PC-9 (cell line): ENCODE data around the gene TPI1. TPM values are rescaled to one million over a fixed set of nuclear protein-coding genes. Genes with fewer than 3 reads are reported as not detected.
A peak's percentile ranks its signal among the peaks of the same experiment; 100 is the strongest.

Source experiments
- BruUV-seq: library from RNA; stranded (reverse); fragments of 400-500 nt; replicated peaks from 2 replicates; lab custom pipeline; 2021; lab: Mats Ljungman, UMichigan
- CTCF ChIA-PET: fragments of 300-600 bp; sonication (Branson Sonifier 250); formaldehyde crosslinking; loops from one replicate; lab custom pipeline; 2022; ENCODE audit warnings: antibody characterized with exemption; lab: Charles Lee
- POLR2A ChIA-PET: fragments of 300-600 bp; sonication (Branson Sonifier 250); formaldehyde crosslinking; loops from one replicate; lab custom pipeline; 2022; ENCODE audit warnings: antibody characterized with exemption; ENCODE audit not compliant: unreplicated experiment; lab: Charles Lee
- DNase-seq, 2 experiments: peaks; one replicate each; pipeline versions ENCODE4 v3.0.0 to v3.0.0-alpha.2; 2015 to 2022; ENCODE audit warnings: mixed read lengths in 1 of 2
- H2AFZ ChIP-seq: fragments of 200-600 bp; sonication (generic); 2 replicates; pipeline ENCODE4 v1.8.1; 2017; ENCODE audit warnings: antibody characterized with exemption
- H3F3A ChIP-seq: fragments of 200-600 bp; sonication (generic); 2 replicates; pipeline ENCODE4 v1.8.1; 2017; ENCODE audit warnings: antibody characterized with exemption, mild to moderate bottlenecking, low read depth; ENCODE audit not compliant: insufficient read depth
- H3K27ac ChIP-seq: fragments of 200-600 bp; sonication (generic); 2 replicates; pipeline ENCODE4 v1.6.1; 2016; ENCODE audit warnings: mixed run types
- H3K27me3 ChIP-seq: fragments of 200-600 bp; sonication (generic); 2 replicates; pipeline ENCODE4 v1.6.1; 2016; ENCODE audit warnings: low read depth, mixed run types; ENCODE audit not compliant: insufficient read depth
- H3K36me3 ChIP-seq: fragments of 200-600 bp; sonication (generic); 2 replicates; pipeline ENCODE4 v1.6.1; 2016; ENCODE audit warnings: low read depth, mixed run types
- H3K4me1 ChIP-seq: fragments of 200-600 bp; sonication (generic); replicated peaks from 2 replicates; pipeline ENCODE4 v1.6.1; 2016; ENCODE audit warnings: mixed run types; ENCODE audit not compliant: insufficient read depth
- H3K4me2 ChIP-seq: fragments of 200-600 bp; sonication (generic); 2 replicates; pipeline ENCODE4 v1.6.1; 2017; ENCODE audit warnings: mixed run types
- H3K4me3 ChIP-seq: fragments of 200-600 bp; sonication (generic); 2 replicates; pipeline ENCODE4 v1.6.1; 2016; ENCODE audit warnings: mixed run types
- H3K79me2 ChIP-seq: fragments of 200-600 bp; sonication (generic); 2 replicates; pipeline ENCODE4 v1.6.1; 2017; ENCODE audit warnings: low read depth, mixed run types
- H3K9me2 ChIP-seq: fragments of 200-600 bp; sonication (generic); 2 replicates; pipeline ENCODE4 v1.8.1; 2017; ENCODE audit warnings: mild to moderate bottlenecking; ENCODE audit not compliant: insufficient read depth
- H3K9me3 ChIP-seq: fragments of 200-600 bp; sonication (generic); 2 replicates; pipeline ENCODE4 v1.8.1; 2016; ENCODE audit warnings: low read depth; ENCODE audit not compliant: insufficient read depth
- H4K20me1 ChIP-seq: fragments of 200-600 bp; sonication (generic); 2 replicates; pipeline ENCODE4 v1.8.1; 2017; ENCODE audit not compliant: insufficient read depth
- EZH2 ChIP-seq: fragments of 200-600 bp; sonication (generic); IDR thresholded peaks from 2 replicates; pipeline ENCODE4 v1.8.0; 2017; ENCODE audit warnings: antibody characterized with exemption, low read depth
- intact Hi-C: fragments of 100-400 bp; cut with micrococcal nuclease; formaldehyde crosslinking; loops from one replicate; pipeline ENCODE4 v1.10.0; 2022; ENCODE audit not compliant: unreplicated experiment
- total RNA-seq: library from RNA; stranded (reverse); gene quantifications from 2 replicates; pipeline ENCODE4 v1.2.3, GENCODE V29; 2021
- TF ChIP-seq, protein P1 (sequence below): fragments of 200-600 bp; sonication (generic); conservative IDR thresholded peaks from 2 replicates; pipeline ENCODE4 v1.6.1; 2017; ENCODE audit warnings: mixed run types, antibody characterized with exemption, mild to moderate bottlenecking, moderate library complexity

TPI1 gene
- total RNA-seq, 1 experiment from 2014 or later, result 1,199 TPM

DNA sequence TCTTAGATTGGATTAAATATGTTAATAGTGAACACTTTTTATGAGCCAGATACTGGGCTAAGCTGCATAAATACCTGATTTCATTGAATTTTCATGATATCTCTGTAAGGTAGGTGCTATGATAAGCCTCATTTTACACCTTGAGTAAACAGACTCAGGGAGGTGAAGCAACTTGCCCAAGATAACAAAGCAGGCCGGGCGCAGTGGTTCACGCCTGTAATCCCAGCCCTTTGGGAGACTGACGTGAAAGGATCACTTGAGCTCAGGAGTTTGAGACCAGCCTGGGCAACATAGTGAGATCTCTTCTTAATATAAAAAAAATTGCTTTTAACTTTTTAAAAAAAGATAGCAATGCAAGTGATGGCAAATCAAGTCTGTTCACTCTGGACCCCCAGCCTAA, 25.3 kb upstream of the TPI1 start:
- Histone ChIP-seq H3K36me3 (no peaks in the 10 kb centered on the region), H3K4me2 (no peak overlapping the region), H3K27ac (no peak overlapping the region), H3K79me2 (no peaks in the 10 kb centered on the region), H3K9me2 (no peaks in the 10 kb centered on the region), H4K20me1 (no peaks in the 10 kb centered on the region), H3K4me1 (no peaks in the 10 kb centered on the region), H2AFZ (no peak overlapping the region), H3K27me3 (no peaks in the 10 kb centered on the region; the same call in 1 of the 2 replicates), H3F3A (peaks cover 15% of the 10 kb centered on the region; the same call in 1 of the 2 replicates), H3K4me3 (no peak overlapping the region), H3K9me3 (no peaks in the 10 kb centered on the region)
- no peak for DNase-seq
- BruUV-seq, result no TSS peak
- intact Hi-C loops, result no loop called here
- POLR2A ChIA-PET, result interaction anchor here (0.6 kb wide), 1 partner anchor 153 kb away, joined by 10 read pairs; the partner anchor contains the start of gene ZNF384
- TF ChIP-seq, protein P1, sequence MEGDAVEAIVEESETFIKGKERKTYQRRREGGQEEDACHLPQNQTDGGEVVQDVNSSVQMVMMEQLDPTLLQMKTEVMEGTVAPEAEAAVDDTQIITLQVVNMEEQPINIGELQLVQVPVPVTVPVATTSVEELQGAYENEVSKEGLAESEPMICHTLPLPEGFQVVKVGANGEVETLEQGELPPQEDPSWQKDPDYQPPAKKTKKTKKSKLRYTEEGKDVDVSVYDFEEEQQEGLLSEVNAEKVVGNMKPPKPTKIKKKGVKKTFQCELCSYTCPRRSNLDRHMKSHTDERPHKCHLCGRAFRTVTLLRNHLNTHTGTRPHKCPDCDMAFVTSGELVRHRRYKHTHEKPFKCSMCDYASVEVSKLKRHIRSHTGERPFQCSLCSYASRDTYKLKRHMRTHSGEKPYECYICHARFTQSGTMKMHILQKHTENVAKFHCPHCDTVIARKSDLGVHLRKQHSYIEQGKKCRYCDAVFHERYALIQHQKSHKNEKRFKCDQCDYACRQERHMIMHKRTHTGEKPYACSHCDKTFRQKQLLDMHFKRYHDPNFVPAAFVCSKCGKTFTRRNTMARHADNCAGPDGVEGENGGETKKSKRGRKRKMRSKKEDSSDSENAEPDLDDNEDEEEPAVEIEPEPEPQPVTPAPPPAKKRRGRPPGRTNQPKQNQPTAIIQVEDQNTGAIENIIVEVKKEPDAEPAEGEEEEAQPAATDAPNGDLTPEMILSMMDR, result no peak
- no peak for TF ChIP-seq EZH2
- CTCF ChIA-PET, result interaction anchor here (0.6 to 1.2 kb wide), 3 partner anchors 21 to 76 kb away, joined by 3 to 4 read pairs (median 3); partner anchors contain the start of genes GPR162 and PTMS

DNA sequence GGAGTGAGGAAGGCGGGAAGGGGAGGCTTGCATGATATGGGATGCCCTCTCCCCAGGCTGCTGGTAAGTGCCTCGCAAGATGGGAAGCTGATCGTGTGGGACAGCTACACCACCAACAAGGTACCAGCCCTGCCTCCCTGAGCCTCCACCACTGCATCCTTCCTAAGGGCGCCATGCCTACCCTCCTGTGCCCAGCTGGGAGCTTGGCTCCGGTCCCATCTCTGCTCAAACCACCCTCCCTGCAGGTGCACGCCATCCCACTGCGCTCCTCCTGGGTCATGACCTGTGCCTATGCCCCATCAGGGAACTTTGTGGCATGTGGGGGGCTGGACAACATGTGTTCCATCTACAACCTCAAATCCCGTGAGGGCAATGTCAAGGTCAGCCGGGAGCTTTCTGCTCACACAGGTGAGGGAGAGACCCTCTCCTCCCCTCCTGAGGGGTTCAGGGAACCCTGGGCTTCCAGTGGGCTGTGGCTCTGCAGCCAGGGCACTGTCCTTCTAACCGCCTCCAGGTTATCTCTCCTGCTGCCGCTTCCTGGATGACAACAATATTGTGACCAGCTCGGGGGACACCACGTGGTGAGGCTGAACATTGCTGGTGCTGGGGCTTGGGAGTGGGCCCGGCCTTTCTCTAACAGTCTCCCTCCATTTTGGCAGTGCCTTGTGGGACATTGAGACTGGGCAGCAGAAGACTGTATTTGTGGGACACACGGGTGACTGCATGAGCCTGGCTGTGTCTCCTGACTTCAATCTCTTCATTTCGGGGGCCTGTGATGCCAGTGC, 24.0 kb upstream of the TPI1 start:
- no peak for TF ChIP-seq EZH2
- TF ChIP-seq, protein P1, result no peak
- no peaks in the 10 kb centered on the region for H3K4me1 ChIP-seq
- no peaks in the 10 kb centered on the region for H3K79me2 ChIP-seq
- no peak overlapping the region for H2AFZ ChIP-seq
- ChIA-PET POLR2A (interaction anchor here (0.6 kb wide), 4 partner anchors 10 to 742 kb away, joined by 6 to 24 read pairs (median 7); no protein-coding TSS in a partner anchor), CTCF (interaction anchor here (0.6 to 1.2 kb wide), 3 partner anchors 8 to 48 kb away, joined by 6 to 18 read pairs (median 7); partner anchors contain the start of gene GPR162)
- H3K27ac ChIP-seq, result no peak overlapping the region
- H3K4me3 ChIP-seq, result no peak overlapping the region
- DNase-seq, result peak in 1 of 2 experiments; percentile 32
- no peak overlapping the region for H3K4me2 ChIP-seq
- H3K9me2 ChIP-seq, result no peaks in the 10 kb centered on the region
- H3F3A ChIP-seq, result peaks cover 20% of the 10 kb centered on the region; the same call in 1 of the 2 replicates
- H4K20me1 ChIP-seq, result no peaks in the 10 kb centered on the region
- no peaks in the 10 kb centered on the region for H3K36me3 ChIP-seq
- BruUV-seq, result no TSS peak
- H3K27me3 ChIP-seq, result no peaks in the 10 kb centered on the region; the same call in 1 of the 2 replicates
- no peaks in the 10 kb centered on the region for H3K9me3 ChIP-seq
- intact Hi-C loops, result no loop called here

DNA sequence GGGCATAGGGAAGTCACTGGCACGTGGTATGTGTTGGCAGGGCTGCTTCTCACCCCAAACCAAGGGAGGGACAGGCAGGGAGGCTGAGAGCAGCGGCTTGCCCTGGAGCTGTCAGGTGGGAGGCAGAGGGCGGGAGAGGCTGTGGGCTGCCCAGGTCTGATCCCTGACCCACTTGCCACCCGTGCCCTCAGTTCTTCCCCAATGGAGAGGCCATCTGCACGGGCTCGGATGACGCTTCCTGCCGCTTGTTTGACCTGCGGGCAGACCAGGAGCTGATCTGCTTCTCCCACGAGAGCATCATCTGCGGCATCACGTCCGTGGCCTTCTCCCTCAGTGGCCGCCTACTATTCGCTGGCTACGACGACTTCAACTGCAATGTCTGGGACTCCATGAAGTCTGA, 21.9 kb upstream of the TPI1 start:
- Histone ChIP-seq H3K27ac (no peak overlapping the region), H3K27me3 (no peaks in the 10 kb centered on the region), H3K79me2 (peaks cover 12% of the 10 kb centered on the region), H3K9me3 (no peaks in the 10 kb centered on the region), H4K20me1 (no peaks in the 10 kb centered on the region), H3K4me1 (peaks cover 8% of the 10 kb centered on the region), H3K4me2 (no peak overlapping the region), H3K9me2 (no peaks in the 10 kb centered on the region), H3K36me3 (no peaks in the 10 kb centered on the region), H3K4me3 (no peak overlapping the region), H3F3A (peaks cover 21% of the 10 kb centered on the region; the same call in 1 of the 2 replicates), H2AFZ (no peak overlapping the region)
- no TSS peak for BruUV-seq
- ChIA-PET POLR2A (no interaction called here), CTCF (no interaction called here)
- TF ChIP-seq, protein P1, result no peak
- TF ChIP-seq EZH2, result no peak
- no peak for DNase-seq
- intact Hi-C loops, result no loop called here
